ENCODE data around the gene LTO1.
"Not testable (repeated sequence)": the region's sequence is repeated elsewhere in the genome, so short reads cannot be mapped to it uniquely, and the experiment has no call there.

Gene LTO1

GRCh38 chr11:69691463-69691862, 16.3 kb upstream of the LTO1 start:
- Mint-ChIP-seq H3K27me3 (peaks cover 35% of the 10 kb centered on the region), H3K4me1 (peaks cover 7% of the 10 kb centered on the region), H3K27ac (no peak overlapping the region), H3K9me3 (no peaks in the 10 kb centered on the region), H3K36me3 (no peaks in the 10 kb centered on the region), H3K4me3 (no peak overlapping the region)

GRCh38 chr11:69689484-69690319, 14.5 kb upstream of the LTO1 start:
- H3K9me3 Mint-ChIP-seq: no peaks in the 10 kb centered on the region
- peaks cover 31% of the 10 kb centered on the region for H3K27me3 Mint-ChIP-seq
- H3K27ac Mint-ChIP-seq: no peak overlapping the region
- H3K4me3 Mint-ChIP-seq: no peak overlapping the region
- H3K4me1 Mint-ChIP-seq: peaks cover 16% of the 10 kb centered on the region
- no peaks in the 10 kb centered on the region for H3K36me3 Mint-ChIP-seq

- H3K27me3 Mint-ChIP-seq: peaks cover 26% of the 10 kb centered on the region
- H3K27ac Mint-ChIP-seq, H3K36me3 Mint-ChIP-seq, H3K4me3 Mint-ChIP-seq, H3K9me3 Mint-ChIP-seq: not testable (repeated sequence)
- peaks cover 16% of the 10 kb centered on the region for H3K4me1 Mint-ChIP-seq
Observed at GRCh38 chr11:69687969-69688771, 13.0 kb upstream of the LTO1 start.

- H3K27me3 Mint-ChIP-seq: peaks cover 25% of the 10 kb centered on the region
- no peak overlapping the region for H3K4me3 Mint-ChIP-seq
- H3K9me3 Mint-ChIP-seq: no peaks in the 10 kb centered on the region
- H3K4me1 Mint-ChIP-seq: peaks cover 16% of the 10 kb centered on the region
- no peak overlapping the region for H3K27ac Mint-ChIP-seq
- no peaks in the 10 kb centered on the region for H3K36me3 Mint-ChIP-seq
Observed at GRCh38 chr11:69686856-69687255, 11.7 kb upstream of the LTO1 start.

GRCh38 chr11:69686452-69686851, 11.3 kb upstream of the LTO1 start:
- Mint-ChIP-seq H3K27ac (no peak overlapping the region), H3K4me1 (peaks cover 16% of the 10 kb centered on the region), H3K27me3 (peaks cover 22% of the 10 kb centered on the region)

GRCh38 chr11:69685348-69685747, 10.2 kb upstream of the LTO1 start:
- H3K4me3 Mint-ChIP-seq: peak overlapping the region; percentile 36
- H3K9me3 Mint-ChIP-seq: no peaks in the 10 kb centered on the region
- H3K27me3 Mint-ChIP-seq: peaks cover 17% of the 10 kb centered on the region
- H3K36me3 Mint-ChIP-seq: no peaks in the 10 kb centered on the region
- H3K27ac Mint-ChIP-seq: no peak overlapping the region
- H3K4me1 Mint-ChIP-seq: peaks cover 16% of the 10 kb centered on the region

More at GRCh38 chr11:69686452-69686851, 11.3 kb upstream of the LTO1 start:
- Mint-ChIP-seq H3K4me3 (peak overlapping the region; percentile 61), H3K9me3 (no peaks in the 10 kb centered on the region), H3K36me3 (no peaks in the 10 kb centered on the region)

- H3K9me3 Mint-ChIP-seq: no peaks in the 10 kb centered on the region
- no peak overlapping the region for H3K27ac Mint-ChIP-seq
- peaks cover 14% of the 10 kb centered on the region for H3K27me3 Mint-ChIP-seq
- peaks cover 12% of the 10 kb centered on the region for H3K4me1 Mint-ChIP-seq
- no peaks in the 10 kb centered on the region for H3K36me3 Mint-ChIP-seq
- no peak overlapping the region for H3K4me3 Mint-ChIP-seq
Observed at GRCh38 chr11:69684651-69685050, 9.5 kb upstream of the LTO1 start.

- peaks cover 9% of the 10 kb centered on the region for H3K4me1 Mint-ChIP-seq
- no peaks in the 10 kb centered on the region for H3K36me3 Mint-ChIP-seq
- H3K27me3 Mint-ChIP-seq: peaks cover 7% of the 10 kb centered on the region
- no peak overlapping the region for H3K4me3 Mint-ChIP-seq
- H3K27ac Mint-ChIP-seq: no peak overlapping the region
- no peaks in the 10 kb centered on the region for H3K9me3 Mint-ChIP-seq
Observed at GRCh38 chr11:69683764-69684333, 8.7 kb upstream of the LTO1 start.

GRCh38 chr11:69682681-69683326, 7.7 kb upstream of the LTO1 start:
- H3K4me1 Mint-ChIP-seq: peaks cover 9% of the 10 kb centered on the region
- H3K27me3 Mint-ChIP-seq: peaks cover 4% of the 10 kb centered on the region
- H3K4me3 Mint-ChIP-seq: no peak overlapping the region
- H3K27ac Mint-ChIP-seq: no peak overlapping the region
- H3K9me3 Mint-ChIP-seq: no peaks in the 10 kb centered on the region
- H3K36me3 Mint-ChIP-seq: no peaks in the 10 kb centered on the region

GRCh38 chr11:69682221-69682620, 7.1 kb upstream of the LTO1 start:
- H3K36me3 Mint-ChIP-seq: no peaks in the 10 kb centered on the region
- H3K27me3 Mint-ChIP-seq: peaks cover 1% of the 10 kb centered on the region
- no peak overlapping the region for H3K27ac Mint-ChIP-seq
- H3K4me3 Mint-ChIP-seq: no peak overlapping the region
- peaks cover 9% of the 10 kb centered on the region for H3K4me1 Mint-ChIP-seq
- H3K9me3 Mint-ChIP-seq: no peaks in the 10 kb centered on the region

- Mint-ChIP-seq H3K9me3 (no peaks in the 10 kb centered on the region), H3K4me1 (peaks cover 3% of the 10 kb centered on the region), H3K27ac (no peak overlapping the region), H3K27me3 (no peaks in the 10 kb centered on the region), H3K36me3 (no peaks in the 10 kb centered on the region), H3K4me3 (no peak overlapping the region)
Observed at GRCh38 chr11:69680688-69681087, 5.5 kb upstream of the LTO1 start.

- no peaks in the 10 kb centered on the region for H3K9me3 Mint-ChIP-seq
- H3K4me1 Mint-ChIP-seq: peaks cover 20% of the 10 kb centered on the region
- H3K27ac Mint-ChIP-seq: no peak overlapping the region
- H3K36me3 Mint-ChIP-seq: peaks cover 3% of the 10 kb centered on the region
- H3K27me3 Mint-ChIP-seq: no peaks in the 10 kb centered on the region
- no peak overlapping the region for H3K4me3 Mint-ChIP-seq
Observed at GRCh38 chr11:69677749-69678148, 2.6 kb upstream of the LTO1 start.

GRCh38 chr11:69674267-69674885, 777 bp downstream of the LTO1 start:
- H3K4me3 Mint-ChIP-seq: peak overlapping the region; percentile 98

GRCh38 chr11:69671734-69672465, 3.3 kb downstream of the LTO1 start:
- Mint-ChIP-seq H3K9me3 (no peaks in the 10 kb centered on the region), H3K27ac (no peak overlapping the region), H3K4me1 (peaks cover 35% of the 10 kb centered on the region), H3K27me3 (no peaks in the 10 kb centered on the region), H3K4me3 (peak overlapping the region; percentile 20), H3K36me3 (peaks cover 5% of the 10 kb centered on the region)

More at GRCh38 chr11:69674267-69674885, 777 bp downstream of the LTO1 start:
- Mint-ChIP-seq H3K27ac (peak overlapping the region; percentile 86), H3K36me3 (peaks cover 3% of the 10 kb centered on the region), H3K4me1 (peaks cover 35% of the 10 kb centered on the region), H3K27me3 (no peaks in the 10 kb centered on the region), H3K9me3 (no peaks in the 10 kb centered on the region)
